Right lobe of liver (tissue), 4 donors: Measurements from ENCODE around the gene NEGR1.

Experiments used
- CTCF ChIP-seq, 4 donors: fragments of 200-600 bp in 3 of 4; fragments of 450-650 bp in 1 of 4; IDR thresholded peaks; one replicate each; pipeline versions ENCODE4 v1.5.1 to v1.8.0; 2016 to 2022; ENCODE audit warnings: antibody characterized with exemption in 4 of 4, mild to moderate bottlenecking in 2 of 4
- POLR2A ChIP-seq: fragments of 450-650 bp; IDR thresholded peaks from one replicate; pipeline ENCODE4 v1.6.1; 2017; ENCODE audit warnings: antibody characterized with exemption, mild to moderate bottlenecking
- donor health status: DM: no; HTN: no; CAD: no.
- donor health status: DM: no; HTN: no; CAD: no.
- donor health status: DM: no; HTN: yes; CAD: no.

DNA sequence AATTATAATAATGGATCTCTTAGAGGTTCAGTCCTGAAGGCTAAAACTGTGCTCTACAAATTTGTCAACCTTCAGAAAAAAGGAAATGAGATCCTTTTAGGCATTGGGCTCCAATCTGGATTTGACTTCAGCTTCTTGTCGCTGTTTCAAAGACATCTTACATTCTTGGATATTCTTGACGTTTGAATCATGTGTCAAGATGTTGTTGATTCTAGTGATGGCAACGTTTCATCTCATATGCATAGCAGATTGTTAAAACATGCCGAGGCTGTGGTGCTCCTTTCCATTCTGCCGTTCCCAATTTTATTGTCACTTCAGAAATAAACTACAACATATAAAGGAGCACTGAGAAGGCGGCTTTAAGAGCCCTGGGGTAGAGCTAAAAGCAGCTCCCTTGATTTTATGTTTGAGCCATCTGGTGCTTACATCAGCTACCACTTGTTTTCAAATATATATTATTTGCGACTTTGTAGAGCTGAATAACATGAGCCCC lies 733.9 kb downstream of the NEGR1 start:
- no peak for TF ChIP-seq CTCF (IDR thresholded peaks at IDR 0.05)
- TF ChIP-seq POLR2A = no peak
